Calu3 (cell line): Measurements from ENCODE around the gene SPEM2. TPM values are rescaled to one million over a fixed set of nuclear protein-coding genes. Genes with fewer than 3 reads are reported as not detected.
A peak's percentile ranks its signal among the peaks of the same experiment; 100 is the strongest.

ENCODE experiments used
- Bru-seq: library from RNA; stranded (reverse); fragments of 400-500 nt; gene quantifications from one replicate; lab custom pipeline; 2021; lab: Mats Ljungman, UMichigan
- BruChase-seq, 2 experiments: library from RNA; stranded (reverse); fragments of 400-500 nt; gene quantifications; one replicate each; lab custom pipeline; 2021; lab: Mats Ljungman, UMichigan
- BruUV-seq: library from RNA; stranded (reverse); fragments of 400-500 nt; replicated peaks from 2 replicates; lab custom pipeline; 2021; lab: Mats Ljungman, UMichigan
- CTCF ChIA-PET: fragments of 300-600 bp; sonication (Branson Sonifier 250); formaldehyde crosslinking; loops from one replicate; lab custom pipeline; 2022; ENCODE audit warnings: antibody characterized with exemption; lab: Charles Lee
- DNase-seq: peaks from one replicate; pipeline ENCODE4 v3.0.0; 2022
- H3K27ac Mint-ChIP-seq: one replicate; pipeline ENCODE4 v1.8.0; 2022; ENCODE audit warnings: mixed read lengths; ENCODE audit not compliant: unreplicated experiment
- H3K27me3 Mint-ChIP-seq: one replicate; pipeline ENCODE4 v1.8.0; 2022; ENCODE audit warnings: mixed read lengths; ENCODE audit not compliant: unreplicated experiment
- H3K36me3 Mint-ChIP-seq: one replicate; pipeline ENCODE4 v1.8.0; 2022; ENCODE audit warnings: mild to moderate bottlenecking, moderate library complexity, mixed read lengths; ENCODE audit not compliant: insufficient read depth, unreplicated experiment
- H3K4me1 Mint-ChIP-seq: one replicate; pipeline ENCODE4 v1.8.0; 2022; ENCODE audit warnings: mild to moderate bottlenecking, low read depth, mixed read lengths; ENCODE audit not compliant: unreplicated experiment
- H3K4me3 Mint-ChIP-seq: one replicate; pipeline ENCODE4 v1.8.0; 2022; ENCODE audit warnings: mild to moderate bottlenecking, low read depth, moderate library complexity, mixed read lengths; ENCODE audit not compliant: unreplicated experiment
- H3K9me3 Mint-ChIP-seq: one replicate; pipeline ENCODE4 v1.8.0; 2022; ENCODE audit warnings: low read depth, mixed read lengths; ENCODE audit not compliant: unreplicated experiment
- intact Hi-C: fragments of 100-400 bp; cut with micrococcal nuclease; formaldehyde crosslinking; loops from one replicate; pipeline ENCODE4 v1.10.0; 2022; ENCODE audit not compliant: unreplicated experiment
- long read RNA-seq: library from polyadenylated mRNA; stranded (forward); transcript quantifications from one replicate; pipeline ENCODE4 v2.0.0, GENCODE V29; 2022
- total RNA-seq: library from RNA; stranded (reverse); gene quantifications from 2 replicates; pipeline ENCODE4 v1.2.3, GENCODE V29; 2022
- TF ChIP-seq, protein P1 (sequence below): fragments of 200-600 bp; IDR thresholded peaks from one replicate; pipeline ENCODE4 v1.8.0; 2022; ENCODE audit warnings: antibody characterized with exemption; ENCODE audit not compliant: unreplicated experiment

SPEM2 gene
- total RNA-seq = not detected in 2 replicates
- not detected for Bru-seq, nascent RNA
- BruChase-seq, experiment 1, labeled RNA remaining after a 6-hour chase = percentile 18 among the genes with signal in this experiment
- not detected for BruChase-seq, experiment 2, labeled RNA remaining after a 2-hour chase
- long read RNA-seq = 0 reads

DNA sequence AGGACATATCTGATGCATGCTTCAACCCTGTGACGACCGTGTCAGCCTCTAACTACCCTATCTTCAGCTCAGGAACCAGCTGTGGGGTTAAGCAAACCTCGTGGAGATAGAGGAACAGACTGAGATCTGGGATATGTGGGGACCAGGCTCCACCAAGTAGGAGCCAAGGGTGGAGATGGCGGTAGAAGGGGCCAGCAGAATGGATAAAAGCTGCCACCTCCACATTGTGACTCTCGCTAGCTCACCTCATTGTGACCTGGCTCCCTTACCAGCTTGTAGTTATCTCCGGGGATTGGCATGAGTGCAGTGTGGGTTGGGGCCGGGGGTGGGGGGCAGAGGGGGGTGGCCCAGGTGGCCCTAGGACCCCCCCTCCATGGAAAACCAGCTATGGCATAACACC is at the start of gene SPEM2:
Gene SPEM2 (plus strand): TSS at position 301 of the 400 bp plus-strand sequence. CDS start 73 bp downstream, at position 374.
- H3K36me3 Mint-ChIP-seq = peaks cover 4% of the 10 kb centered on the region
- no peaks in the 10 kb centered on the region for H3K9me3 Mint-ChIP-seq
- H3K27me3 Mint-ChIP-seq = no peaks in the 10 kb centered on the region
- intact Hi-C loops = no loop called here
- DNase-seq = no peak
- H3K4me3 Mint-ChIP-seq = no peak within 1 kb of the TSS
- CTCF ChIA-PET = no interaction called here
- no peaks in the 10 kb centered on the region for H3K4me1 Mint-ChIP-seq
- no TSS peak for BruUV-seq
- TF ChIP-seq, protein P1, sequence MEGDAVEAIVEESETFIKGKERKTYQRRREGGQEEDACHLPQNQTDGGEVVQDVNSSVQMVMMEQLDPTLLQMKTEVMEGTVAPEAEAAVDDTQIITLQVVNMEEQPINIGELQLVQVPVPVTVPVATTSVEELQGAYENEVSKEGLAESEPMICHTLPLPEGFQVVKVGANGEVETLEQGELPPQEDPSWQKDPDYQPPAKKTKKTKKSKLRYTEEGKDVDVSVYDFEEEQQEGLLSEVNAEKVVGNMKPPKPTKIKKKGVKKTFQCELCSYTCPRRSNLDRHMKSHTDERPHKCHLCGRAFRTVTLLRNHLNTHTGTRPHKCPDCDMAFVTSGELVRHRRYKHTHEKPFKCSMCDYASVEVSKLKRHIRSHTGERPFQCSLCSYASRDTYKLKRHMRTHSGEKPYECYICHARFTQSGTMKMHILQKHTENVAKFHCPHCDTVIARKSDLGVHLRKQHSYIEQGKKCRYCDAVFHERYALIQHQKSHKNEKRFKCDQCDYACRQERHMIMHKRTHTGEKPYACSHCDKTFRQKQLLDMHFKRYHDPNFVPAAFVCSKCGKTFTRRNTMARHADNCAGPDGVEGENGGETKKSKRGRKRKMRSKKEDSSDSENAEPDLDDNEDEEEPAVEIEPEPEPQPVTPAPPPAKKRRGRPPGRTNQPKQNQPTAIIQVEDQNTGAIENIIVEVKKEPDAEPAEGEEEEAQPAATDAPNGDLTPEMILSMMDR = no peak
- H3K27ac Mint-ChIP-seq = no peak within 1 kb of the TSS

DNA sequence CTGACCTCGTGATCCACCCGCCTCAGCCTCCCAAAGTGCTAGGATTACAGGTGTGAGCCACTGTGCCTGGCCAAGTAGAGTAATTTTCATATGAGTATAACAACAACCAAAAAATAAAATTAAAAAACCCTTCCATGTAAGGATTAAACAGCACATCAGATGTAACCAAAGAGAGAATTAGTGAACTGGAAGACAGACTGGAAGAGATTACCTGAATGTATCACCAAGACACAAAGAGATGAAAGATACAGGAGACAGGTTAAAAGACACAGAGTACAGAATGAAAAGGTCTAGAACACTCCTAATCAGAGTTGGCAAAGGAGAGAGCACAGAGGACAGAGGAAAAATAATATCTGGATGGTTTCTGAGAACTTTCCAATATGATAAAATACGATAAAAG is 46.3 kb upstream of the SPEM2 start:
- H3K9me3 Mint-ChIP-seq = no peaks in the 10 kb centered on the region
- H3K36me3 Mint-ChIP-seq = peaks cover 25% of the 10 kb centered on the region
- peaks cover 8% of the 10 kb centered on the region for H3K4me1 Mint-ChIP-seq
- CTCF ChIA-PET = no interaction called here
- no peaks in the 10 kb centered on the region for H3K27me3 Mint-ChIP-seq
- intact Hi-C loops = no loop called here
- H3K27ac Mint-ChIP-seq = no peak overlapping the region
- TF ChIP-seq, protein P1 = no peak
- no peak overlapping the region for H3K4me3 Mint-ChIP-seq
- no peak for DNase-seq
- BruUV-seq = no TSS peak

DNA sequence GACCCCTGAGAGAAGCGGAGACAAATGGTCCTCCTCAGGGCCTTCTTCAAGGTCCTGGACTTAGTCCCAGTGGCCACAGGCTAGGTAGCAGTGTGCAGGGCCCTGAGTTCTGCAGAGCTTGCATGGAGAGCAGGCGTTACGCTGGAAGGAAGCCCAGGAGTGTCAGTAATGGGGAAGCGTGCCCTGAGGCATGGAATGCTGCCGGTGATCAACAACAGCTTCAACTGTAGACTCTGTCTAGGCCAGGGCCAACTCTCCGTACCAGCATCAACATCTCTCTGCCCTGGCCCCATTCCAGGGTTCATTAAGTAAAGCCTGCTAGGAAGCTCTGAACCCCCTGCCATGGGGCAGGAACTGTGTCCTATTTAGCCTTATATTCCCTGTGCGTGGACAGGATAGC is 45.1 kb upstream of the SPEM2 start:
- no TSS peak for BruUV-seq
- no peaks in the 10 kb centered on the region for H3K9me3 Mint-ChIP-seq
- peak overlapping the region; percentile 87 for H3K4me3 Mint-ChIP-seq
- H3K27me3 Mint-ChIP-seq = no peaks in the 10 kb centered on the region
- H3K4me1 Mint-ChIP-seq = peaks cover 8% of the 10 kb centered on the region
- CTCF ChIA-PET = interaction anchor here (0.8 kb wide), 1 partner anchor 24 kb away, joined by 4 read pairs; no protein-coding TSS in a partner anchor
- no peak for DNase-seq
- intact Hi-C loops = no loop called here
- peaks cover 32% of the 10 kb centered on the region for H3K36me3 Mint-ChIP-seq
- peak overlapping the region; percentile 64 for H3K27ac Mint-ChIP-seq
- TF ChIP-seq, protein P1 = no peak

DNA sequence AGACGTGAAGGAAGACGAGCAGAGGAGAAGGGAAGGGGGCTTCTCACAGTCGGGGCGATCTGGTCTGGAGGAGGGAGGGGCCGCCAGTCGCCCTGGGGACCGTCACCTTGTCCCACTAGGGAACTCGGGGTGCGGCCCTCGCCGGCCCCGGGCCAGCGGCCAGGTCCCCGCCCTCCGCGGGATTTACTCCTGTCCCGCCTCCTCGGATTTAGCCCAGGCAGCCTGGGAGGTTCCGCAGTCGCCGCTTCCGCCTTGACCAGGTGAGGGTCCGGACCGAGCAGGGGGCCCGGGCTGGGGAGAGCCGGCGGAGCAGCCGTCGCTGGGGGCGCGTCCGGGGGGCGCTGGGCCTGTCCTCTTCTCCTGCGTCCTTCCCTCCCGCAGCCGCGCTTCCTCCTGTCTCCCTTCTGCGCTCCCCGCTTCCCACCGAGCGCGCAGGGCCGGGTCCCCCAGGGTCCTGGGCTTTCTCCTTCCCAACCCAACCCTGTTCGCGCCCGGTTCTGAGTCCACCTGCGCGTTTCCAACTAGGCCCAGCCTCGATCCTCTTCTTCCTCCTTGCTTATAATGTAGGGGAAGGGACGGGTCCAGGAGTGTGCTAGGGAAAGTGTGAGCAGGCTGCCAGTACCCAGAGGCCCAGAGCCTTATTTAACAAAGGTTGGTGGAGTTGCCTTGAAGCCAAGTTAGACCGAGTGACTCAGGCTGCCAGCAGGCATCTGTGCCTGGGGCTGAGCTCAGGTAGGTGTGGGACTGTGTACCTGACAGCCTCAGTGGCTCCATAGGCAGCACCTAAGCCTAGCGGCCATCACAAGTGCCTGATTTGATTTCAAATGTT is 44.3 kb upstream of the SPEM2 start, which contains the start of gene TNK1:
Gene TNK1 (plus strand): TSS at position 235 of the 829 bp plus-strand sequence. CDS start 1,838 bp downstream, outside the sequence.
- Mint-ChIP-seq H3K27me3 (no peaks in the 10 kb centered on the region), H3K27ac (peak within 1 kb of the TSS; percentile 64), H3K9me3 (no peaks in the 10 kb centered on the region), H3K4me3 (peak within 1 kb of the TSS; percentile 87), H3K36me3 (peaks cover 37% of the 10 kb centered on the region), H3K4me1 (peaks cover 8% of the 10 kb centered on the region)
- peak; percentile 52 for DNase-seq
- CTCF ChIA-PET = interaction anchor here (0.8 kb wide), 1 partner anchor 25 kb away, joined by 4 read pairs; no protein-coding TSS in a partner anchor
- no TSS peak for BruUV-seq
- TF ChIP-seq, protein P1 = no peak
- intact Hi-C loops = no loop called here
